AG09319 (cell line): ENCODE measurements around the gene GPR162.

Experiments used
- DNase-seq: peaks from one replicate; pipeline ENCODE4 v3.0.0-alpha.2; 2010; ENCODE audit warnings: low read depth; ENCODE audit errors: extremely low read depth
- CTCF ChIP-seq: IDR thresholded peaks from 2 replicates; pipeline ENCODE4 v1.5.1; 2011; ENCODE audit warnings: low read depth, mild to moderate bottlenecking, inconsistent platforms, low read length, moderate library complexity

Gene GPR162

GRCh38 chr12:6828781-6829535, 7.3 kb downstream of the GPR162 start:
- TF ChIP-seq CTCF = no peak
- DNase-seq = no peak

- DNase-seq = no peak
Measured at GRCh38 chr12:6829536-6830220, 8.1 kb downstream of the GPR162 start.

GRCh38 chr12:6830286-6830890, 8.8 kb downstream of the GPR162 start:
- DNase-seq = no peak
- TF ChIP-seq CTCF = no peak

More at GRCh38 chr12:6829536-6830220, 8.1 kb downstream of the GPR162 start:
- no peak; the same call in 1 of the 2 replicates for TF ChIP-seq CTCF

GRCh38 chr12:6830999-6831398, 9.4 kb downstream of the GPR162 start:
- DNase-seq = no peak
- no peak for TF ChIP-seq CTCF

- TF ChIP-seq CTCF = no peak
- DNase-seq = no peak
Measured at GRCh38 chr12:6831450-6831995, 9.9 kb downstream of the GPR162 start.

- TF ChIP-seq CTCF = no peak
- no peak for DNase-seq
Measured at GRCh38 chr12:6832125-6832524, 10.5 kb downstream of the GPR162 start.
